Keratinocyte (primary cell): ENCODE results near the gene EIF2S2.

Experiments
- EZH2 ChIP-seq: IDR thresholded peaks from one replicate; pipeline ENCODE4 v1.6.1; 2012; ENCODE audit warnings: inconsistent platforms, mild to moderate bottlenecking, low read length, moderate library complexity
- TF ChIP-seq, protein P1 (sequence below), 3 experiments: IDR thresholded peaks in 1 of 3; conservative IDR thresholded peaks in 1 of 3; optimal IDR thresholded peaks in 1 of 3; 2 replicates in 2 of 3; 3 replicates in 1 of 3; pipeline versions ENCODE3 to v1.5.1; 2011; ENCODE audit warnings: low read length in 3 of 3, mild to moderate bottlenecking in 3 of 3, moderate library complexity in 2 of 3, control low read depth in 1 of 3, inconsistent platforms in 1 of 3; ENCODE audit not compliant: insufficient read depth in 2 of 3; ENCODE audit errors: extremely low read depth in 1 of 3

DNA sequence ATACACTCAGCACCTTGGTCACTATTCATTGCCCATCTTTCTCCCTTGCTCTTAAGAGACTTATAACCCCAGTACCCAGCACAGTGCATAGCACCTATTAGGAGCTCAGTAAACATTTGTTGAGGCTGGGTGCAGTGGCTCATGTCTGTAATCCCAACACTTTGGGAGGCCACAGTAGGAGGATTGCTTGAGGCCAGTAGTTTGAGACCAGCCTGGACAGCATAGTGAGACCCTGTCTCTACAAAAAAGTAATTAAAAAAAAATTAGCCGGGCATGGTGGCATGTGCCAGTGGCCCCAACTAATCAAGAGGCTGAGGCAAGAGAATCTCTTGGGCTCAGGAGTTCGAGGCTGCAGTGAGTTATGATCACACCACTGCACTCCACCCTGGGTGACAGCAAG lies 8.2 kb upstream of the EIF2S2 start:
- TF ChIP-seq, protein P1, sequence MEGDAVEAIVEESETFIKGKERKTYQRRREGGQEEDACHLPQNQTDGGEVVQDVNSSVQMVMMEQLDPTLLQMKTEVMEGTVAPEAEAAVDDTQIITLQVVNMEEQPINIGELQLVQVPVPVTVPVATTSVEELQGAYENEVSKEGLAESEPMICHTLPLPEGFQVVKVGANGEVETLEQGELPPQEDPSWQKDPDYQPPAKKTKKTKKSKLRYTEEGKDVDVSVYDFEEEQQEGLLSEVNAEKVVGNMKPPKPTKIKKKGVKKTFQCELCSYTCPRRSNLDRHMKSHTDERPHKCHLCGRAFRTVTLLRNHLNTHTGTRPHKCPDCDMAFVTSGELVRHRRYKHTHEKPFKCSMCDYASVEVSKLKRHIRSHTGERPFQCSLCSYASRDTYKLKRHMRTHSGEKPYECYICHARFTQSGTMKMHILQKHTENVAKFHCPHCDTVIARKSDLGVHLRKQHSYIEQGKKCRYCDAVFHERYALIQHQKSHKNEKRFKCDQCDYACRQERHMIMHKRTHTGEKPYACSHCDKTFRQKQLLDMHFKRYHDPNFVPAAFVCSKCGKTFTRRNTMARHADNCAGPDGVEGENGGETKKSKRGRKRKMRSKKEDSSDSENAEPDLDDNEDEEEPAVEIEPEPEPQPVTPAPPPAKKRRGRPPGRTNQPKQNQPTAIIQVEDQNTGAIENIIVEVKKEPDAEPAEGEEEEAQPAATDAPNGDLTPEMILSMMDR (optimal IDR thresholded peaks at IDR 0.05 in 1 of 3, IDR thresholded peaks at IDR 0.05 in 1 of 3, conservative IDR thresholded peaks at IDR 0.05 in 1 of 3; ENCODE audit: extremely low read depth in 1 of 3, insufficient read depth in 2 of 3, low read length in 3 of 3), result no peak
- no peak for TF ChIP-seq EZH2
